Mucosa of descending colon (tissue), 3 donors: ENCODE results near the gene PEA15. TPM values are rescaled to one million over a fixed set of nuclear protein-coding genes. Genes with fewer than 3 reads are reported as not detected.

Source experiments
- ATAC-seq: fragments of 200-7000 bp; cut with Tn5 transposase; one replicate; pipeline ENCODE4 v1.9.1; 2020; ENCODE audit warnings: mild to moderate bottlenecking, moderate library complexity
- DNase-seq, 3 donors: peaks; one replicate each; pipeline ENCODE4 v3.0.0-alpha.2; 2020
- H3K36me3 ChIP-seq: fragments of 200-600 bp; one replicate; pipeline ENCODE4 v1.8.0; 2021; ENCODE audit warnings: low read depth, mild to moderate bottlenecking
- H3K4me1 ChIP-seq: fragments of 200-600 bp; one replicate; pipeline ENCODE4 v1.8.0; 2021; ENCODE audit warnings: low read depth, mild to moderate bottlenecking
- H3K4me3 ChIP-seq: fragments of 200-600 bp; one replicate; pipeline ENCODE4 v1.8.0; 2021; ENCODE audit warnings: mild to moderate bottlenecking
- H3K9me3 ChIP-seq: fragments of 200-600 bp; one replicate; pipeline ENCODE4 v1.8.0; 2021; ENCODE audit warnings: mild to moderate bottlenecking
- CTCF ChIP-seq: fragments of 200-600 bp; IDR thresholded peaks from one replicate; pipeline ENCODE4 v1.8.0; 2022; ENCODE audit warnings: antibody characterized with exemption, mild to moderate bottlenecking
- intact Hi-C, 2 donors: fragments of 100-400 bp; cut with DNase I in 1 of 2; cut with micrococcal nuclease in 1 of 2; formaldehyde crosslinking; loops; one replicate each; pipeline versions ENCODE4 v1.11.0 to v1.11.1; 2022; cut with DNase I, micrococcal nuclease
- total RNA-seq, 3 donors: library from RNA; stranded (reverse); fragmentation: NEBNext Ultra II Directional in 2 of 3; extraction: Animal tissue kit (Norgen Biotek cat#: 25700) in 2 of 3; gene quantifications; one replicate each; pipeline versions ENCODE4 v1.2.1 to v1.2.4, GENCODE V29; 2021 to 2023
- donor health status: DM: no; HTN: no; CAD: no; lungs with moderate emphysema.
- donor health status: DM: no; HTN: no; CAD: no.
- donor health status: DM: no; HTN: yes; CAD: no.

Gene PEA15
- total RNA-seq, 3 donors from 2014 or later, result 31.6 to 125 (median 36.6) TPM

- no peak for TF ChIP-seq CTCF
- peaks cover 12% of the 10 kb centered on the region for H3K36me3 ChIP-seq
- DNase-seq (no peak), ATAC-seq (no peak)
- no peaks in the 10 kb centered on the region for H3K9me3 ChIP-seq
- intact Hi-C loops, result no loop called here
- H3K4me1 ChIP-seq, result no peaks in the 10 kb centered on the region
- H3K4me3 ChIP-seq, result no peak overlapping the region
These were observed 20.2 kb downstream of the PEA15 start for GRCh38 chr1:160225345-160225744.

- H3K4me3 ChIP-seq, result no peak overlapping the region
- peaks cover 12% of the 10 kb centered on the region for H3K36me3 ChIP-seq
- no peaks in the 10 kb centered on the region for H3K4me1 ChIP-seq
- ATAC-seq (no peak), DNase-seq (no peak)
- intact Hi-C loops, result no loop called here
- TF ChIP-seq CTCF, result no peak
- no peaks in the 10 kb centered on the region for H3K9me3 ChIP-seq
These were observed 21.4 kb downstream of the PEA15 start for GRCh38 chr1:160226623-160227022.

GRCh38 chr1:160227034-160227433 is 21.9 kb downstream of the PEA15 start:
- Histone ChIP-seq H3K36me3 (peaks cover 12% of the 10 kb centered on the region), H3K9me3 (no peaks in the 10 kb centered on the region), H3K4me3 (no peak overlapping the region), H3K4me1 (no peaks in the 10 kb centered on the region)
- ATAC-seq (no peak), DNase-seq (no peak)
- TF ChIP-seq CTCF, result no peak
- intact Hi-C loops, result no loop called here

GRCh38 chr1:160227561-160227960 is 22.4 kb downstream of the PEA15 start:
- TF ChIP-seq CTCF, result no peak
- intact Hi-C loops, result no loop called here
- H3K4me1 ChIP-seq, result no peaks in the 10 kb centered on the region
- ATAC-seq (no peak), DNase-seq (no peak)
- H3K36me3 ChIP-seq, result peaks cover 12% of the 10 kb centered on the region
- H3K4me3 ChIP-seq, result no peak overlapping the region
- no peaks in the 10 kb centered on the region for H3K9me3 ChIP-seq

GRCh38 chr1:160228431-160228830 is 23.2 kb downstream of the PEA15 start:
- DNase-seq (no peak), ATAC-seq (no peak)
- no peak for TF ChIP-seq CTCF
- no peak overlapping the region for H3K4me3 ChIP-seq
- no peaks in the 10 kb centered on the region for H3K4me1 ChIP-seq
- H3K9me3 ChIP-seq, result no peaks in the 10 kb centered on the region
- intact Hi-C loops, result no loop called here
- H3K36me3 ChIP-seq, result peaks cover 9% of the 10 kb centered on the region

GRCh38 chr1:160232911-160233310 is 27.7 kb downstream of the PEA15 start:
- no peaks in the 10 kb centered on the region for H3K4me1 ChIP-seq
- TF ChIP-seq CTCF, result no peak
- ATAC-seq (no peak), DNase-seq (no peak)
- H3K36me3 ChIP-seq, result no peaks in the 10 kb centered on the region
- H3K4me3 ChIP-seq, result no peak overlapping the region
- no peaks in the 10 kb centered on the region for H3K9me3 ChIP-seq
- intact Hi-C loops, result no loop called here
